K562 (cell line): Measurements from ENCODE around the gene SCN4A. TPM values are rescaled to one million over a fixed set of nuclear protein-coding genes. Genes with fewer than 3 reads are reported as not detected.

Experiments used
- ATAC-seq: fragments of 200-7000 bp; cut with Tn5 transposase; 3 replicates; pipeline ENCODE4 v1.9.1; 2020; ENCODE audit warnings: moderate library complexity
- BruUV-seq: library from RNA; stranded (reverse); fragments of 400-500 nt; replicated peaks from 2 replicates; lab custom pipeline; 2021; lab: Mats Ljungman, UMichigan
- CTCF ChIA-PET: fragments of 300-600 bp; formaldehyde crosslinking; extraction: SDS; loops from one replicate; lab custom pipeline; 2021; ENCODE audit warnings: low intra/inter-chr PET ratio; lab: Yijun Ruan, JAX
- POLR2A ChIA-PET: fragments of 300-600, 350-650 bp; sonication (Branson Sonifier 250); formaldehyde crosslinking; extraction: SDS; loops from one replicate; lab custom pipeline; 2021; ENCODE audit warnings: antibody characterized with exemption, inconsistent platforms; lab: Yijun Ruan, JAX
- DNase-seq, 4 experiments: peaks; one replicate each; pipeline versions ENCODE4 v3.0.0 to v3.0.0-alpha.2; 2011 to 2018; ENCODE audit warnings: low spot score in 3 of 4, mixed read lengths in 3 of 4; ENCODE audit errors: extremely low read depth in 1 of 4
- FAIRE-seq: peaks from 2 replicates; lab custom pipeline; 2011; peaks lifted over from hg19 to GRCh38; lab: Jason Lieb, UNC
- H2AFZ ChIP-seq: 2 replicates; pipeline ENCODE4 v1.6.0; 2011; ENCODE audit warnings: low read depth, low read length, control low read depth, inconsistent platforms
- H3K27ac ChIP-seq: fragments of 200-600 bp; 3 replicates; pipeline ENCODE4 v1.8.0; 2011; ENCODE audit warnings: low read depth, mild to moderate bottlenecking, control low read depth, inconsistent platforms, low read length, moderate library complexity, mixed read lengths; ENCODE audit errors: extremely low read depth
- H3K27me3 ChIP-seq, 2 experiments: fragments of 300-600 bp in 1 of 2; 2 replicates in 1 of 2; 3 replicates in 1 of 2; pipeline versions ENCODE4 v1.6.0 to v1.8.0; 2011; ENCODE audit warnings: inconsistent platforms in 2 of 2, low read length in 2 of 2, mild to moderate bottlenecking in 1 of 2, mixed read lengths in 1 of 2, moderate library complexity in 1 of 2; ENCODE audit not compliant: control insufficient read depth in 2 of 2, insufficient read depth in 2 of 2
- H3K36me3 ChIP-seq: fragments of 300-600 bp; 3 replicates; pipeline ENCODE4 v1.8.0; 2011; ENCODE audit warnings: mild to moderate bottlenecking, low read length, inconsistent platforms; ENCODE audit not compliant: control insufficient read depth, insufficient read depth
- H3K4me1 ChIP-seq, 2 experiments: fragments of 200-600 bp in 1 of 2; replicated peaks in 1 of 2; 2 replicates in 1 of 2; 3 replicates in 1 of 2; pipeline versions ENCODE4 v1.5.1 to v1.8.0; 2011; ENCODE audit warnings: inconsistent platforms in 2 of 2, low read length in 2 of 2, mild to moderate bottlenecking in 1 of 2, mixed read lengths in 1 of 2, moderate library complexity in 1 of 2; ENCODE audit not compliant: control insufficient read depth in 2 of 2, insufficient read depth in 2 of 2
- H3K4me2 ChIP-seq: 2 replicates; pipeline ENCODE4 v1.6.1; 2011; ENCODE audit warnings: low read length, control low read depth, inconsistent platforms, mixed read lengths; ENCODE audit not compliant: insufficient read depth
- H3K4me3 ChIP-seq: fragments of 200-600 bp; sonication (generic), shearing (Covaris generic); 2 replicates; pipeline ENCODE4 v1.5.1; 2016; ENCODE audit warnings: control low read depth, inconsistent platforms
- H3K79me2 ChIP-seq: fragments of 200-600 bp; 3 replicates; pipeline ENCODE4 v1.8.0; 2011; ENCODE audit warnings: low read length, inconsistent platforms; ENCODE audit not compliant: control insufficient read depth, insufficient read depth
- H3K9ac ChIP-seq, 2 experiments: 2 replicates each; pipeline versions ENCODE4 v1.6.0 to v1.6.1; 2011; ENCODE audit warnings: low read depth in 2 of 2, low read length in 2 of 2, control low read depth in 1 of 2, inconsistent platforms in 1 of 2, mild to moderate bottlenecking in 1 of 2, mixed read lengths in 1 of 2; ENCODE audit not compliant: insufficient read depth in 1 of 2
- H3K9me1 ChIP-seq: one replicate; pipeline ENCODE4 v1.6.0; 2011; ENCODE audit warnings: inconsistent platforms, mild to moderate bottlenecking, low read length, moderate library complexity; ENCODE audit not compliant: control insufficient read depth, insufficient read depth
- H3K9me3 ChIP-seq: replicated peaks from 2 replicates; pipeline ENCODE4 v1.5.1; 2011; ENCODE audit warnings: low read depth, low read length, inconsistent platforms; ENCODE audit not compliant: control insufficient read depth, insufficient read depth
- H4K20me1 ChIP-seq: replicated peaks from 2 replicates; pipeline ENCODE4 v1.6.1; 2011; ENCODE audit warnings: low read length, inconsistent platforms, mixed read lengths; ENCODE audit not compliant: control insufficient read depth, insufficient read depth
- CTCF ChIP-seq, 3 experiments: IDR thresholded peaks in 2 of 3; conservative IDR thresholded peaks in 1 of 3; 2 replicates each; pipeline ENCODE4 v1.5.1; 2011 to 2012; ENCODE audit warnings: low read length in 3 of 3, mild to moderate bottlenecking in 3 of 3, control low read depth in 2 of 3, improper control_type of control experiment in 1 of 3, inconsistent platforms in 1 of 3, low read depth in 1 of 3, mixed read lengths in 1 of 3, moderate library complexity in 1 of 3; ENCODE audit not compliant: insufficient read depth in 2 of 3
- EP400 ChIP-seq: fragments of 450-650 bp; IDR thresholded peaks from 2 replicates; pipeline ENCODE4 v1.6.1; 2017; ENCODE audit warnings: antibody characterized with exemption, mild to moderate bottlenecking, moderate library complexity
- ESRRB ChIP-seq: fragments of 250-450 bp; sonication (Bioruptor Pico); IDR thresholded peaks from 2 replicates; pipeline ENCODE4 v1.5.0; 2020; ENCODE audit warnings: mild to moderate bottlenecking, moderate library complexity, borderline replicate concordance
- LCOR ChIP-seq: sonication (generic); formaldehyde crosslinking; IDR thresholded peaks from 2 replicates; pipeline ENCODE4 v1.8.0; 2022; ENCODE audit warnings: mild to moderate bottlenecking, missing genetic modification reagents
- NFIC ChIP-seq: fragments of 450-650 bp; IDR thresholded peaks from 2 replicates; pipeline ENCODE4 v1.6.1; 2017; ENCODE audit warnings: mild to moderate bottlenecking, inconsistent platforms
- NONO ChIP-seq, 2 experiments: fragments of 200-400 bp in 1 of 2; fragments of 450-650 bp in 1 of 2; formaldehyde crosslinking in 1 of 2; IDR thresholded peaks; 2 replicates each; pipeline ENCODE4 v1.6.1; 2017; ENCODE audit warnings: low read depth in 2 of 2, mild to moderate bottlenecking in 2 of 2, moderate library complexity in 2 of 2, low read length in 1 of 2
- ZNF318 ChIP-seq, 2 experiments: fragments of 450-650 bp; IDR thresholded peaks; 2 replicates each; pipeline ENCODE4 v1.6.1; 2016; ENCODE audit warnings: mild to moderate bottlenecking in 2 of 2, borderline replicate concordance in 1 of 2, low read depth in 1 of 2, moderate library complexity in 1 of 2
- ZNF41 ChIP-seq: fragments of 250-450 bp; sonication (Bioruptor Pico); conservative IDR thresholded peaks from 2 replicates; pipeline ENCODE4 v1.4.0; 2020; ENCODE audit warnings: mild to moderate bottlenecking
- ZNF707 ChIP-seq: fragments of 250-450 bp; sonication (Bioruptor Pico); conservative IDR thresholded peaks from 2 replicates; pipeline ENCODE4 v1.8.0; 2022; ENCODE audit warnings: inconsistent platforms, mild to moderate bottlenecking, moderate library complexity
- WGBS: fragments of 100-300 bp; shearing (Covaris generic); methylation state at CpG from one replicate; pipeline ENCODE4 v1.1.6; 2016; ENCODE audit warnings: low coverage, mixed read lengths; ENCODE audit not compliant: insufficient coverage; ENCODE audit errors: missing lambda C conversion rate; 5-methylcytosine and 5-hydroxymethylcytosine counted together
- in situ Hi-C: fragments of 300-500 bp; cut with MboI; formaldehyde crosslinking; loops from 4 replicates; pipeline ENCODE4 v1.15.0; 2018; ENCODE audit warnings: inconsistent platforms, mixed read lengths
- intact Hi-C: fragments of 100-400 bp; cut with micrococcal nuclease; formaldehyde crosslinking; loops from 2 replicates; pipeline ENCODE4 v1.14.2; 2022
- polyA plus RNA-seq, 8 experiments: library from polyadenylated mRNA; depleted of rRNA in 4 of 8; stranded (reverse) in 5 of 8; unstranded in 3 of 8; fragments of >200 nt; fragmentation: Nextera tagmentation in 2 of 8; fragmentation: Illumina TruSeq in 1 of 8; extraction: Ambion mirVana in 2 of 8; extraction: Trizol in 1 of 8; gene quantifications; 2 replicates each; pipeline versions ENCODE4 v1.2.1 to v1.2.3, GENCODE V29; 2011 to 2014; ENCODE audit warnings: inconsistent platforms in 1 of 8, missing spikeins in 1 of 8
- total RNA-seq, 7 experiments: library from RNA; depleted of rRNA in 6 of 7; stranded (reverse); fragments of >200 nt in 6 of 7; fragmentation: Illumina TruSeq in 2 of 7; extraction: Trizol in 2 of 7; gene quantifications; 2 replicates each; pipeline versions ENCODE4 v1.2.1 to v1.2.3, GENCODE V29; 2011 to 2021; ENCODE audit warnings: low replicate concordance in 1 of 7

The SCN4A gene
- total and polyA plus RNA-seq, 9 of the 15 experiments (the other 6 are each of a cell fraction or from before 2014, with no cell fraction given): 0.29 to 2.6 (median 1.4) TPM

- WGBS: 28% methylated on average over 4 of the region's 5 CpGs
- Histone ChIP-seq H3K36me3 (no peaks in the 10 kb centered on the region), H3K4me1 (peaks cover 5 to 26% of the 10 kb centered on the region in 2 experiments), H3K27ac (no peak overlapping the region), H3K79me2 (no peaks in the 10 kb centered on the region), H3K4me3 (no peak overlapping the region), H3K9me3 (no peaks in the 10 kb centered on the region), H3K4me2 (no peak overlapping the region), H2AFZ (no peak overlapping the region), H3K27me3 (peaks cover 12 to 19% of the 10 kb centered on the region in 2 experiments; a peak in 3 of 5 replicates), H3K9ac (no peak overlapping the region)
- POLR2A ChIA-PET: interaction anchor here (1.0 kb wide), 1 partner anchor 15 kb away, joined by 6 read pairs; no protein-coding TSS in a partner anchor
- in situ Hi-C loops: no loop called here
- intact Hi-C loops: no loop called here
- BruUV-seq: no TSS peak
- ATAC-seq (no peak), FAIRE-seq (no peak), DNase-seq (no peak)
- CTCF ChIA-PET: no interaction called here
- no peak for TF ChIP-seq LCOR
- no peak for TF ChIP-seq ZNF41 (CRISPR knock-in tag)
- TF ChIP-seq NFIC: no peak
- no peak for TF ChIP-seq CTCF (IDR thresholded peaks at IDR 0.05 in 2 of 3, conservative IDR thresholded peaks at IDR 0.05 in 1 of 3; ENCODE audit: insufficient read depth in 2 of 3, low read depth in 1 of 3, low read length in 3 of 3)
- no peak for TF ChIP-seq ZNF318 (IDR thresholded peaks at IDR 0.05; ENCODE audit: borderline replicate concordance in 1 of 2, low read depth in 1 of 2)
- TF ChIP-seq ESRRB (CRISPR knock-in tag): no peak
- TF ChIP-seq ZNF707 (CRISPR knock-in tag): no peak
- TF ChIP-seq EP400: no peak
- no peak for TF ChIP-seq NONO (IDR thresholded peaks at IDR 0.05; ENCODE audit: low read depth in 2 of 2, low read length in 1 of 2)
- TF ChIP-seq, all 486 proteins: peak for 0
- Histone ChIP-seq H4K20me1 (no peaks in the 10 kb centered on the region), H3K9me1 (no peaks in the 10 kb centered on the region)
Measured at GRCh38 chr17:63995626-63996025, 22.9 kb upstream of the SCN4A start.
